GM12878 (cell line): ENCODE results near the gene HK1.

Experiments
- BCL11A ChIP-seq: IDR thresholded peaks from 2 replicates; pipeline ENCODE4 v1.6.1; 2011; ENCODE audit warnings: low read depth, low read length
- CHD1 ChIP-seq: IDR thresholded peaks from 2 replicates; pipeline ENCODE4 v1.6.1; 2012; ENCODE audit warnings: low read depth, low read length, improper control_type of control experiment
- CHD4 ChIP-seq: fragments of 200-600 bp; sonication (generic); IDR thresholded peaks from 2 replicates; pipeline ENCODE4 v1.6.1; 2016; ENCODE audit warnings: mild to moderate bottlenecking
- SREBF2 ChIP-seq: IDR thresholded peaks from 2 replicates; pipeline ENCODE4 v1.6.1; 2012; ENCODE audit warnings: mild to moderate bottlenecking, low read length
- ZBED1 ChIP-seq: IDR thresholded peaks from 2 replicates; pipeline ENCODE4 v1.6.1; 2016; ENCODE audit warnings: borderline replicate concordance
- TF ChIP-seq, protein P1 (sequence below), 3 experiments: IDR thresholded peaks in 2 of 3; conservative IDR thresholded peaks in 1 of 3; 2 replicates each; pipeline ENCODE4 v1.5.1; 2011; ENCODE audit warnings: low read depth in 3 of 3, low read length in 3 of 3, mild to moderate bottlenecking in 3 of 3, control low read depth in 2 of 3, moderate library complexity in 2 of 3, inconsistent platforms in 1 of 3, mixed read lengths in 1 of 3; ENCODE audit not compliant: control insufficient read depth in 2 of 3, insufficient read depth in 1 of 3; ENCODE audit errors: extremely low read depth in 1 of 3
- TF ChIP-seq, protein P2 (sequence below): IDR thresholded peaks from 2 replicates; pipeline ENCODE4 v1.6.1; 2011; ENCODE audit warnings: mild to moderate bottlenecking, low read depth, low read length, moderate library complexity; ENCODE audit not compliant: insufficient replicate concordance
- TF ChIP-seq, protein P3 (sequence below): fragments of 450-650 bp; formaldehyde crosslinking; IDR thresholded peaks from 2 replicates; pipeline ENCODE4 v1.5.0; 2022; ENCODE audit warnings: mild to moderate bottlenecking, missing genetic modification characterization

DNA sequence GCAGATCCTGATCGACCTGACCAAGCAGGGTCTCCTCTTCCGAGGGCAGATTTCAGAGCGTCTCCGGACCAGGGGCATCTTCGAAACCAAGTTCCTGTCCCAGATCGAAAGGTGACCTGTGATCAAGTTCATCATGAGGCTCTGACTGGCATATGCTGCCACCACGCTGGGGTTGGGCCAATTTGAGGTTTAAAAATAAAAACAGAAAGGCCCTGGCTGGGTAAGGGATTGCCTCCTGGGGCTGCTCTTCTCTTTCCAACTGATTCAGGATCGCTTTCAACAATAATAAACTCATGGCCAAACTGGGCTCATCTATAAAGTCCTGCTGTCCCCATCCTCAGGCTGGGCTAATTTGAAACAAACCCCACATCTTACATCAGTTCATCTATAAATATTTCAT lies 17.1 kb upstream of the HK1 start:
- TF ChIP-seq, protein P1, sequence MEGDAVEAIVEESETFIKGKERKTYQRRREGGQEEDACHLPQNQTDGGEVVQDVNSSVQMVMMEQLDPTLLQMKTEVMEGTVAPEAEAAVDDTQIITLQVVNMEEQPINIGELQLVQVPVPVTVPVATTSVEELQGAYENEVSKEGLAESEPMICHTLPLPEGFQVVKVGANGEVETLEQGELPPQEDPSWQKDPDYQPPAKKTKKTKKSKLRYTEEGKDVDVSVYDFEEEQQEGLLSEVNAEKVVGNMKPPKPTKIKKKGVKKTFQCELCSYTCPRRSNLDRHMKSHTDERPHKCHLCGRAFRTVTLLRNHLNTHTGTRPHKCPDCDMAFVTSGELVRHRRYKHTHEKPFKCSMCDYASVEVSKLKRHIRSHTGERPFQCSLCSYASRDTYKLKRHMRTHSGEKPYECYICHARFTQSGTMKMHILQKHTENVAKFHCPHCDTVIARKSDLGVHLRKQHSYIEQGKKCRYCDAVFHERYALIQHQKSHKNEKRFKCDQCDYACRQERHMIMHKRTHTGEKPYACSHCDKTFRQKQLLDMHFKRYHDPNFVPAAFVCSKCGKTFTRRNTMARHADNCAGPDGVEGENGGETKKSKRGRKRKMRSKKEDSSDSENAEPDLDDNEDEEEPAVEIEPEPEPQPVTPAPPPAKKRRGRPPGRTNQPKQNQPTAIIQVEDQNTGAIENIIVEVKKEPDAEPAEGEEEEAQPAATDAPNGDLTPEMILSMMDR (IDR thresholded peaks at IDR 0.05 in 2 of 3, conservative IDR thresholded peaks at IDR 0.05 in 1 of 3; ENCODE audit: control insufficient read depth in 2 of 3, extremely low read depth in 1 of 3, insufficient read depth in 1 of 3, low read depth in 3 of 3, low read length in 3 of 3), result no peak
- no peak for TF ChIP-seq SREBF2
- TF ChIP-seq BCL11A, result no peak
- TF ChIP-seq, protein P2, sequence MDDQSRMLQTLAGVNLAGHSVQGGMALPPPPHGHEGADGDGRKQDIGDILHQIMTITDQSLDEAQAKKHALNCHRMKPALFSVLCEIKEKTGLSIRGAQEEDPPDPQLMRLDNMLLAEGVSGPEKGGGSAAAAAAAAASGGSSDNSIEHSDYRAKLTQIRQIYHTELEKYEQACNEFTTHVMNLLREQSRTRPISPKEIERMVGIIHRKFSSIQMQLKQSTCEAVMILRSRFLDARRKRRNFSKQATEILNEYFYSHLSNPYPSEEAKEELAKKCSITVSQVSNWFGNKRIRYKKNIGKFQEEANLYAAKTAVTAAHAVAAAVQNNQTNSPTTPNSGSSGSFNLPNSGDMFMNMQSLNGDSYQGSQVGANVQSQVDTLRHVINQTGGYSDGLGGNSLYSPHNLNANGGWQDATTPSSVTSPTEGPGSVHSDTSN, result no peak
- TF ChIP-seq CHD1, result no peak
- no peak for TF ChIP-seq ZBED1
- TF ChIP-seq, protein P3, sequence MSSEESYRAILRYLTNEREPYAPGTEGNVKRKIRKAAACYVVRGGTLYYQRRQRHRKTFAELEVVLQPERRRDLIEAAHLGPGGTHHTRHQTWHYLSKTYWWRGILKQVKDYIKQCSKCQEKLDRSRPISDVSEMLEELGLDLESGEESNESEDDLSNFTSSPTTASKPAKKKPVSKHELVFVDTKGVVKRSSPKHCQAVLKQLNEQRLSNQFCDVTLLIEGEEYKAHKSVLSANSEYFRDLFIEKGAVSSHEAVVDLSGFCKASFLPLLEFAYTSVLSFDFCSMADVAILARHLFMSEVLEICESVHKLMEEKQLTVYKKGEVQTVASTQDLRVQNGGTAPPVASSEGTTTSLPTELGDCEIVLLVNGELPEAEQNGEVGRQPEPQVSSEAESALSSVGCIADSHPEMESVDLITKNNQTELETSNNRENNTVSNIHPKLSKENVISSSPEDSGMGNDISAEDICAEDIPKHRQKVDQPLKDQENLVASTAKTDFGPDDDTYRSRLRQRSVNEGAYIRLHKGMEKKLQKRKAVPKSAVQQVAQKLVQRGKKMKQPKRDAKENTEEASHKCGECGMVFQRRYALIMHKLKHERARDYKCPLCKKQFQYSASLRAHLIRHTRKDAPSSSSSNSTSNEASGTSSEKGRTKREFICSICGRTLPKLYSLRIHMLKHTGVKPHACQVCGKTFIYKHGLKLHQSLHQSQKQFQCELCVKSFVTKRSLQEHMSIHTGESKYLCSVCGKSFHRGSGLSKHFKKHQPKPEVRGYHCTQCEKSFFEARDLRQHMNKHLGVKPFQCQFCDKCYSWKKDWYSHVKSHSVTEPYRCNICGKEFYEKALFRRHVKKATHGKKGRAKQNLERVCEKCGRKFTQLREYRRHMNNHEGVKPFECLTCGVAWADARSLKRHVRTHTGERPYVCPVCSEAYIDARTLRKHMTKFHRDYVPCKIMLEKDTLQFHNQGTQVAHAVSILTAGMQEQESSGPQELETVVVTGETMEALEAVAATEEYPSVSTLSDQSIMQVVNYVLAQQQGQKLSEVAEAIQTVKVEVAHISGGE, result no peak
- TF ChIP-seq CHD4, result no peak
